GDM1 (cell line): Measurements from ENCODE around the gene RHBDL2.
"Not testable (repeated sequence)": the region's sequence is repeated elsewhere in the genome, so short reads cannot be mapped to it uniquely, and the experiment has no call there.

Experiments
- DNase-seq: peaks from one replicate; lab custom pipeline; 2025; lab: John Stamatoyannopoulos, UW

The RHBDL2 gene

GRCh38 chr1:38875811-38876210, 65.8 kb downstream of the RHBDL2 start:
- DNase-seq, result no peak

GRCh38 chr1:38873027-38873969, 68.3 kb downstream of the RHBDL2 start, which contains the start of gene MYCBP:
Gene MYCBP (minus strand): TSS chr1:38873348. CDS start chr1:38873305, 43 bp downstream.
- peak; percentile 95 for DNase-seq

GRCh38 chr1:38872401-38873026, 69.1 kb downstream of the RHBDL2 start:
- no peak for DNase-seq

GRCh38 chr1:38870996-38871395, 70.6 kb downstream of the RHBDL2 start:
- DNase-seq, result no peak

GRCh38 chr1:38867208-38867607, 74.4 kb downstream of the RHBDL2 start:
- DNase-seq, result no peak

- no peak for DNase-seq
Observed at GRCh38 chr1:38865112-38865715, 76.4 kb downstream of the RHBDL2 start.

GRCh38 chr1:38860454-38860795, 81.2 kb downstream of the RHBDL2 start:
- DNase-seq, result no peak

- DNase-seq, result peak; percentile 95
Observed at GRCh38 chr1:38859561-38860453, 81.8 kb downstream of the RHBDL2 start, which contains the start of gene RRAGC. Gene RRAGC (minus strand): TSS chr1:38859772. CDS start chr1:38859646, 126 bp downstream.

GRCh38 chr1:38858833-38859560, 82.6 kb downstream of the RHBDL2 start:
- DNase-seq, result peak; percentile 18

- no peak for DNase-seq
Observed at GRCh38 chr1:38852780-38853179, 88.8 kb downstream of the RHBDL2 start.

- peak; percentile 31 for DNase-seq
Observed at GRCh38 chr1:38848071-38848470, 93.6 kb downstream of the RHBDL2 start.

- DNase-seq, result no peak
Observed at GRCh38 chr1:38846210-38846609, 95.4 kb downstream of the RHBDL2 start.

- DNase-seq, result not testable (repeated sequence)
Observed at GRCh38 chr1:38845088-38845487, 96.5 kb downstream of the RHBDL2 start.

- DNase-seq, result no peak
Observed at GRCh38 chr1:38840281-38840680, 101.3 kb downstream of the RHBDL2 start.

- no peak for DNase-seq
Observed at GRCh38 chr1:38839363-38839762, 102.3 kb downstream of the RHBDL2 start.

GRCh38 chr1:38836316-38836715, 105.3 kb downstream of the RHBDL2 start:
- DNase-seq, result not testable (repeated sequence)
